ENCODE data around the gene DTX3. TPM values are rescaled to one million over a fixed set of nuclear protein-coding genes. Genes with fewer than 3 reads are reported as not detected.
"Not testable (repeated sequence)": the region's sequence is repeated elsewhere in the genome, so short reads cannot be mapped to it uniquely, and the experiment has no call there.

Gene DTX3
- total and polyA plus RNA-seq, 4 donors: 1.1 to 3.2 (median 1.4) TPM

DNA sequence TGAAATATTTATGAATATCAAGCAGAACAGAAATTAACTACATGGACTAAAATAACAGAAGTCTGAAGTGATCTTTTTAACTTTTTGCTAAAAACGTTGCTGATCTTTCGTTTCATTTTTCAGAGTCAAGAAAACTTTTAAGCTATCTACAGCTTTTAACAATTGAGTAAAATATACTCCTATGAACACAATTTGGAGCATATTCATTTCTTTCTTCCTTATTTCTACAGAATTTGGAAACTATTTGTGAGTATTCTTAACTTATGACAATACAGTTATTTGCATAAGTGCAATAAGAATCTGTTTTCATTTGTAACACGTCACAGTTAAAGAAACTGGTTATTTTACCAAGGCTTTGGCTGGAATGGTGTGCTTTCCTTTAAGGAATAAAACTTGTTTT lies 49.4 kb downstream of the DTX3 start (continued):
- TF ChIP-seq, protein P1, sequence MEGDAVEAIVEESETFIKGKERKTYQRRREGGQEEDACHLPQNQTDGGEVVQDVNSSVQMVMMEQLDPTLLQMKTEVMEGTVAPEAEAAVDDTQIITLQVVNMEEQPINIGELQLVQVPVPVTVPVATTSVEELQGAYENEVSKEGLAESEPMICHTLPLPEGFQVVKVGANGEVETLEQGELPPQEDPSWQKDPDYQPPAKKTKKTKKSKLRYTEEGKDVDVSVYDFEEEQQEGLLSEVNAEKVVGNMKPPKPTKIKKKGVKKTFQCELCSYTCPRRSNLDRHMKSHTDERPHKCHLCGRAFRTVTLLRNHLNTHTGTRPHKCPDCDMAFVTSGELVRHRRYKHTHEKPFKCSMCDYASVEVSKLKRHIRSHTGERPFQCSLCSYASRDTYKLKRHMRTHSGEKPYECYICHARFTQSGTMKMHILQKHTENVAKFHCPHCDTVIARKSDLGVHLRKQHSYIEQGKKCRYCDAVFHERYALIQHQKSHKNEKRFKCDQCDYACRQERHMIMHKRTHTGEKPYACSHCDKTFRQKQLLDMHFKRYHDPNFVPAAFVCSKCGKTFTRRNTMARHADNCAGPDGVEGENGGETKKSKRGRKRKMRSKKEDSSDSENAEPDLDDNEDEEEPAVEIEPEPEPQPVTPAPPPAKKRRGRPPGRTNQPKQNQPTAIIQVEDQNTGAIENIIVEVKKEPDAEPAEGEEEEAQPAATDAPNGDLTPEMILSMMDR (IDR thresholded peaks at IDR 0.05; ENCODE audit: low read depth, low read length, missing input control): no peak
- TF ChIP-seq MAX (IDR thresholded peaks at IDR 0.05) (no peak), JUND (IDR thresholded peaks at IDR 0.05) (no peak), FOXA2 (IDR thresholded peaks at IDR 0.05) (no peak), HNF4G (IDR thresholded peaks at IDR 0.05) (no peak), EGR1 (IDR thresholded peaks at IDR 0.05; ENCODE audit: low read depth in 2 of 2) (no peak)

GRCh38 chr12:57655541-57656240 lies 51.1 kb downstream of the DTX3 start:
- H3K9ac ChIP-seq (ENCODE audit: low read depth in 1 of 2, low read length in 2 of 2): no peak overlapping the region
- H3K36me3 ChIP-seq (ENCODE audit: control insufficient read depth in 4 of 4, insufficient read depth in 3 of 4, low read depth in 1 of 4, low read length in 3 of 4): no peaks in the 10 kb centered on the region
- no peak overlapping the region for H3K27ac ChIP-seq (ENCODE audit: low read depth in 1 of 2, low read length in 2 of 2)
- H3K9me3 ChIP-seq (ENCODE audit: control insufficient read depth in 4 of 4, low read length in 3 of 4): no peaks in the 10 kb centered on the region
- peaks cover 0 to 5% (median 4%) of the 10 kb centered on the region in 4 donors for H3K4me1 ChIP-seq (ENCODE audit: control insufficient read depth in 4 of 4, insufficient read depth in 4 of 4, low read length in 3 of 4)
- no peak for DNase-seq (ENCODE audit: low spot score)
- H3K4me3 ChIP-seq (ENCODE audit: low read depth in 1 of 3, low read length in 3 of 3): no peak overlapping the region
- TF ChIP-seq FOXA2 (IDR thresholded peaks at IDR 0.05): no peak
- TF ChIP-seq SP1 (IDR thresholded peaks at IDR 0.05): no peak
- TF ChIP-seq, protein P2, sequence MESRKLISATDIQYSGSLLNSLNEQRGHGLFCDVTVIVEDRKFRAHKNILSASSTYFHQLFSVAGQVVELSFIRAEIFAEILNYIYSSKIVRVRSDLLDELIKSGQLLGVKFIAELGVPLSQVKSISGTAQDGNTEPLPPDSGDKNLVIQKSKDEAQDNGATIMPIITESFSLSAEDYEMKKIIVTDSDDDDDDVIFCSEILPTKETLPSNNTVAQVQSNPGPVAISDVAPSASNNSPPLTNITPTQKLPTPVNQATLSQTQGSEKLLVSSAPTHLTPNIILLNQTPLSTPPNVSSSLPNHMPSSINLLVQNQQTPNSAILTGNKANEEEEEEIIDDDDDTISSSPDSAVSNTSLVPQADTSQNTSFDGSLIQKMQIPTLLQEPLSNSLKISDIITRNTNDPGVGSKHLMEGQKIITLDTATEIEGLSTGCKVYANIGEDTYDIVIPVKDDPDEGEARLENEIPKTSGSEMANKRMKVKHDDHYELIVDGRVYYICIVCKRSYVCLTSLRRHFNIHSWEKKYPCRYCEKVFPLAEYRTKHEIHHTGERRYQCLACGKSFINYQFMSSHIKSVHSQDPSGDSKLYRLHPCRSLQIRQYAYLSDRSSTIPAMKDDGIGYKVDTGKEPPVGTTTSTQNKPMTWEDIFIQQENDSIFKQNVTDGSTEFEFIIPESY (IDR thresholded peaks at IDR 0.05): no peak
- TF ChIP-seq EGR1 (IDR thresholded peaks at IDR 0.05; ENCODE audit: low read depth in 2 of 2): no peak
- no peak for TF ChIP-seq GABPA (IDR thresholded peaks at IDR 0.05 in 1 of 2, conservative IDR thresholded peaks at IDR 0.05 in 1 of 2)
- no peak for TF ChIP-seq REST (IDR thresholded peaks at IDR 0.05)
- no peak for TF ChIP-seq YY1 (IDR thresholded peaks at IDR 0.05)
- 83% methylated on average over 23 of the region's 23 CpGs for WGBS
- H3K27me3 ChIP-seq (ENCODE audit: control insufficient read depth in 4 of 4, insufficient read depth in 4 of 4, low read length in 3 of 4): no peaks in the 10 kb centered on the region

GRCh38 chr12:57656408-57656807 lies 51.8 kb downstream of the DTX3 start:
- 78% methylated on average over 4 of the region's 4 CpGs for WGBS
- DNase-seq (ENCODE audit: low spot score); H3K9me3 ChIP-seq (ENCODE audit: control insufficient read depth in 4 of 4, low read length in 3 of 4); H3K27ac ChIP-seq (ENCODE audit: low read depth in 1 of 2, low read length in 2 of 2); H3K27me3 ChIP-seq (ENCODE audit: control insufficient read depth in 4 of 4, insufficient read depth in 4 of 4, low read length in 3 of 4); H3K9ac ChIP-seq (ENCODE audit: low read depth in 1 of 2, low read length in 2 of 2); H3K36me3 ChIP-seq (ENCODE audit: control insufficient read depth in 4 of 4, insufficient read depth in 3 of 4, low read depth in 1 of 4, low read length in 3 of 4); H3K4me1 ChIP-seq (ENCODE audit: control insufficient read depth in 4 of 4, insufficient read depth in 4 of 4, low read length in 3 of 4); H3K4me3 ChIP-seq (ENCODE audit: low read depth in 1 of 3, low read length in 3 of 3): not testable (repeated sequence)
